ENCODE measurements around the gene CCSER1.
A peak's percentile ranks its signal among the peaks of the same experiment; 100 is the strongest.
"Not testable (repeated sequence)": the region's sequence is repeated elsewhere in the genome, so short reads cannot be mapped to it uniquely, and the experiment has no call there.

Gene CCSER1

DNA sequence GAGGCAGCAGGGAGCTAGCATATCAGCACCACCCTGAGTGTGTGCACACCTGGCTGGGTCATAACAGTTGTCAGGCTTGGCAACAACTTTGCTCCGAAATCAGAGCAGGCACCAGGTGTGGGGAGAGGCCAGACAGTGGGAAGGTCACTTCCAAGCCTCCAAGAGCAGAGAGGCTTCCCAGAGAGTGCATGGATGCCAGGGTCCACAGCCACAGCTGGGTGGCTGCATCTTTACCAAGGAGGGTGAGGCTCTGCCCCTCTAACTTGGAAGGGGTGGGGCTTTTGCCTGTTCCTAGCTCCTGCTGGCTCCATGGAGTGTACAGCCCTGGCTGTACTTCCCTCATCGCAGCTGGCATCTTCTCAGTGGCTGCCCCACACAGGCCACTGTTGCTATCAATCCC, 322.4 kb downstream of the CCSER1 start:
- FAIRE-seq = no peak

DNA sequence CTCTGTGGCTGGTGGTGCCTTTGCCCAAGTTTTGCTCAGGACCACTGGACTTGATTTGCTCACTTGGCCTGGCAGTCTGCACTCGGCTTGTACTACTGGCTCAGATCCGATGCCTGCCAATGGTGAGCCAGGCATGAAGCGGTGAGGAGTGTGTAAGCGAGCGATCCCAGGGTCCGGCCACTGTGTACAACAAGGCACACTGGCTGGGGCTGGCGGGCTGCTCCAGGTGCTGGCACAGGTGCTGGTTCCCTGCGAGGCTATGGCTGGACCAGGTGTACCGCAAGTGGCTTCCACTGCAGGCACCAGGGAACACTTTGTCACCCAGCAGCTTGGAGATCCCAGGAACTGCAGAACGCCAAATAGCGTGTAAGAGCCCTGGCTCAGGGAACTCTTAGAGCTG, 329.7 kb downstream of the CCSER1 start:
- FAIRE-seq = no peak

DNA sequence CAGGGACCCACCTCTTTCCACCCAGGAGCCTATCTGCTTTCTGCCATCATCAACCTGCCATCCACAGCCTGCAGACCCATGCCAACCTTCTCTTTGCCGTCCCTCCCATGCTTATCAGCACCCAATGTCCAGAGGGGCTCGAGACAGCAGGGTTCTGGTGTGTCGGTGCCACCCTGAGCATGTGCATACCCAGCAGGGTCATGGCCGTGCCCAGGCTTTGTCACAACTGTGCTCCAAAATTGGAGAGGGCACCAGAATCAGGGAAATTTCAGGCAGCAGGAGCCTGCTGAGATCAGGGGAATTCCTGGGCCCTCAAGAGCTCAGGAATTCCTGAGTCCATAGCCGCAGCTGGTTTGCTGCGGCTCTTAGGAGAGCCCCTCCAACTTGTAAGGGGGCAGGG, 330.6 kb downstream of the CCSER1 start:
- FAIRE-seq = no peak

DNA sequence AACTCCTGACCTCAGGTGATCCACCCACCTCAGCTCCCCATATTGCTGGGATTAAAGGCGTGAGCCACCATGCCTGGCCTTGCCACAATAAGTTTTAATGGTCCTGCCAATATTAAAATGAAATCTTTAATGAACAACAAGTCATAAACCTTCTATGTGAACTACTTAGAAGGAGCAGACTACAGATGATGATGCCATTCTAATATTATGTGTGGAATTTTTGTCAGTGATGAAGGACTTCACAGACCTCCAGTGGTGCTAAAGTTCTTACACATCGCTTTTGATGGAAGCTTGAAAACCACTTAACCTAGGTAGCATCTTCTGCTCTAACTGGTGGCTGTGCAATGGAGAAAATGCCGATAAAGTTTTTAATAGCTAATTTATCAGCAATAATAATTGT, 331.4 kb downstream of the CCSER1 start:
- no peak for FAIRE-seq

DNA sequence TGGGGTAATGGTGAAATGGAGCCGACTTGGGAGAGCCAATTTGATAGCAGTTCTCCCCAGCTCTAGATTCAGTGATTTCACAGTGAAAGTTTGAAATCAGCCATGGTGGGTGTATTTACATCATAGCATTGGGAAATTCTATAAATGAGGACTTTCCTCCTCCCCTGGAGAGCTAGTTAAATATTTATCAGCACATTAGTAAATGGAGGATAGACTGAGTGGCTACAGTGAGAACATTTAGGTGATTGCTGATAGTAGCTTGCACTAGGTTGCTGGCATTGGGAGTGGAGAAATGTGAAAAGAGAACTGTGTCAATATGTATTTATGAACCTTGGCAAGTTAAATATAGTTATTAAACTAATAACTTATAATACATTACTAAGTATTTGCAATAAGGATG, 347.3 kb downstream of the CCSER1 start:
- no peak for FAIRE-seq

DNA sequence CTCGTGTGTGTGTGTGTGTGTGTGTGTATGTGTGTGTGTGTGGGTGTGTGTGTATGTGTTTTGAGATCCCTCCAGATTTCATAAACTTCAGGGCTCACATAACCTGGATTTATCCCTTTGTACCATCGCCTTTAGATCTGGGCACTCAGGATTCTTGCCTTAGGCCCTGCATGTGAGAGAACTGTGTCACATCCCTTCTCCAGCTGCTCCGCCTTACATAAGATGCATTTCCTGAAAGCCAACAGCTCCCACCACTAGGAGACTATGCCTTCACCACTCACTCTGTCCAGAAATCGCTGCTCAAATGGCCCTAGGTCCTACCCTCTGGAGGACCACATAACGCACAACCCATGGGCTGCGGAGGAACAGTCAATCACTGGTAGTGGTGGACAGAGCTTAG, 348.8 kb downstream of the CCSER1 start:
- no peak for FAIRE-seq

DNA sequence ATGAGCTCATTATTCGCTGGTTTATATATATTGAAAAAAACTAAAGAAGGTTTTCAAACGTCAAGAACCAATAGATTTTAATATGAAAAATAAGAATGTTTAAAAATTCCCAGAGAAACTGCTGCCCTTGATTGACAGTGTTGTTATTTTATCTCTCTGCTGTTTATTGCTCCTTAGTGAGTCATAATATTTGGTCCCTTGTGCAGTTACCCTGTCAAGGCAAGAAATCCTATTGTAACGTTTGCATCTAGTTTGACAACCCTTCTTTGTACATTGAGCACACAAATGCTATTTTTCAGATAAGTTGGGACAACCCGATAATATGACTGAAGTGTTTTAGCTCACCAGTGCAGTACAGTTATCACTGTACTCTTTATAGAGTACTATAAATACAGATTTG, 349.4 kb downstream of the CCSER1 start:
- no peak for FAIRE-seq

DNA sequence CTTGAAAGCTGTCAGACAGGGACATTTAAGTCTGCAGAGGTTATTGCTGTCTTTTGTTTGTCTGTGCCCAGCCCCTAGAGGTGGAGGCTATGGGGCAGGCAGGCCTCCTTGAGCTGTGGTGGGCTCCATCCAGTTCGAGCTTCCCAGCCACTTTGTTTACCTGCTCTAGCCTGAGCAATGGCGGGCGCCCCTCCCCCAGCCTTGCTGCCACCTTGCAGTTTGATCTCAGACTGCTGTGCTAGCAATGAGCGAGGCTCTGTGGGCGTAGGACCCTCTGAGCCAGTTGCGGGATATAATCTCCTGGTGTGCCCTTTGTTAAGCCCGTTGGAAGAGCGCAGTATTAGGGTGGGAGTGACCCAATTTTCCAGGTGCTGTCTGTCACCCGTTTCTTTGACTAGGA, 357.7 kb downstream of the CCSER1 start:
- FAIRE-seq = not testable (repeated sequence)

DNA sequence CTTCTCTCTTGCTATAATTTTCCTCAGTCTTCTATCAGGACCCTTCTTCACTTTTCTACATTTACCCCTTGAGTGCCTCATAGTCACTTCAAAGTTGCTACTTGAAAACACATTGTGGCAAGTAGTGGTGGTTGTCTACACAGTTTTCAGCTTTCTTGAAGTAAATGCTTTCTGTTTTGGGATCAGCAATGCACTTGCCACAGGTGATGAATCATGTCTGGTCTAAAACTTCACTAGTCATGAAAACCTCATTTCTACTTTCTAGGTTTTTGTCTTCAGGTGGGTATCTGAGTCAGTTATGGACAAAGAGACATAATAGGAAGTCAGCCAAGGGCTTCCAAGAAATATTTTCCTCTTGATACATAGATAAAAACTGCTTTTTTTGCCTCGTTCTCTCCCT, 359.2 kb downstream of the CCSER1 start:
- no peak for FAIRE-seq

DNA sequence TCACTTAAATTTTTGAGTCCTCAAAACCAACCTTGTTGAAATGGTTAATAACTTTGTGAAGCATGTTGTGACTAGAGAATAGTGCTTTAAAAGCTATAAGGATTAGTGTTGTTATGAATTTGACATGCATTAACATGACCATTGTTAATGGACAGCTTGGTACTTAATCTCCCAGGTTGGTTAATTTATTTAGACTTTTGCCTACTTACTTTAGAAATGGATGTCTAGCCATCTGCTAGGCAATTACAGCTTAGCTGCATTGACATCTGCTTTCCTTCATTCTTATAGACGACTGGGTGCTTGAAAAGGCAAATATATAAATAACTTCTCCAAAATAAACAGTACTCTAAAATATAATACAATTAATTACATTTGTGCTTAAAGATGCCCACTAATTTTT, 368.0 kb downstream of the CCSER1 start:
- FAIRE-seq = no peak

DNA sequence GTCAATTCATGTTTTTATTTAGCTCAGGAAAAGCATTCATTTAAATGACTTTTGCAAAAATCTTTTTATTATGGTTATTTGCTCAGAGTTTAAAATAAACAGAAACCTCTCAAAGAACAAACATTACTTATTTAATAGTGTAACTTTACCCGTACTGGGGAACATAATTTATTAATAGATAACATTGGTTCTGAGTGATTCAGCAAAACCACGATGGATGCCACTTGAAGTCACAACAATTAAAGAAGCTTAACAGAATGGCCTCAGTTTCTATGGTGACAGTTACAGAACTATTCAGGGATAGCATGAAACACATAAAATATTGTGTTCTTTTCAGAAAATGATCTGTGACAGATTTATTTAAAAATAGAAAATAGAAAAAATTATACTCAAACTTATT, 368.7 kb downstream of the CCSER1 start:
- no peak for FAIRE-seq

DNA sequence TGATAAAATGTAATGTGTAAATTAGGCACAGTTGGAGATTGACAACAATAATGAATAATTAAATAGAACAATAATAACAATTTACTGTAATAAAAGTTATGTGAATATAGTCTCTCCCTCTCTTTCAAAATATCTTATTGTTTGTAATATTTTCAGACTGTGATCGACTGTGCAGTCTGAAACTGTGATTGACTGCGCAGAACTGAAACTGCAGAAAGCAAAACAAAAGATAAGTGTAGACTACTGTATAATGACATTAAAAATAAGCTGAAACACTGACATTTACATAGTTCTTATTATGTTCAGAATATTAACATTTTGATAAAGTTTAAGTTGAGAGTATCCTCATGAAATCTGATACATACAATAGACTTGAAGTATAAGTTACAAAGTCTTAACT, 371.0 kb downstream of the CCSER1 start:
- no peak for FAIRE-seq

DNA sequence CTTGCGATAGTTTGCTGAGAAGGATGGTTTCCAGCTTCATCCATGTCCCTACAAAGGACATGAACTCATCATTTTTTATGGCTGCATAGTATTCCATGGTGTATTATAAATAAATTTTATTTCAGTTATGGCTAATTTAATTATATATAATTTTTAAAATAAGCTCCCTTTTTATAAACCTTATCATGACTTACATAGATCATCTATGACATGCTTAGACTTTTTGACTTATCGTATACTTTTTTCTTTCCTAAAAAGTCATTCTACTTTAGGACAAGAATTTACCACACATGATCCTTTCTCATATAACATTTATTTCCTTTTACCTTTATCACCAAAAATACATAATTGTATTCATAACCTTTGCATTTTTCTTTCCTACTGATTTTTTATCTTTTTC, 376.5 kb downstream of the CCSER1 start:
- peak; percentile 14 for FAIRE-seq

DNA sequence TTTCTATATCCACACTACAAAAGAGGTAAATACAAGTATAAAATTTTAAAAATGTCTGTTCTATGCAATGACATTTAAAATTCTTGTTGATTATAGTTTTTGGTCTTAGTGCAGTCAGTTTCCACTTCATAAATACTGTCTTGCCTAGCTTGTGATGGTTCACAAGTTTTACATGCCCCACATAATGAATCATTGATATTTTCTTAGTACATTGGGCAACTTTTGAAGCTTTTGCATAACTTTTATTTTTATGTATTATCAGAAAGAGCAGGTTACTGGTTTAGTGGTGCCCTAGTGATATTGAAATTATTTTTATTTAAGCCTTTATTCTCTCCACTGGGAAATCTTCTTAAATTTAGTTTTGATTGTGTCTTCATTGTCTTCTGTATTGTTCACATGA, 388.0 kb downstream of the CCSER1 start:
- no peak for FAIRE-seq

DNA sequence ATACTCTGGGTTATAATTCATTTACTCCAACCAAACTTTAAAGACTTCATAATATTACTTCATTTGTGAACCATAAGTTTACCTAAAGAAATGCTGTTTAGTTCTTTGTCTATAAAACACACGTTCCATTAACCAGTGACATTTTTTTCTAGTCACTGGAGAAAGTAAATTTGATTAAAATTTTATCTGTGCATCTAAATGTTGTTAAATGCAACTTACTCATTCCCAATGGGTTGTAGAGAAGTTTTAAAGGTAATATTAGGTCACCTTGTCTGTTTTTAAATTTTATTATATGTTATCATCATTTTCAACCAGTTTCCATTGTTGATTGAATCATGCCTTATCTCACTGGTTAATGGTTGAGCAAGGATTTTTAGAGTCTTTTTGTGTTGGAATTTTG, 401.4 kb downstream of the CCSER1 start:
- no peak for FAIRE-seq

DNA sequence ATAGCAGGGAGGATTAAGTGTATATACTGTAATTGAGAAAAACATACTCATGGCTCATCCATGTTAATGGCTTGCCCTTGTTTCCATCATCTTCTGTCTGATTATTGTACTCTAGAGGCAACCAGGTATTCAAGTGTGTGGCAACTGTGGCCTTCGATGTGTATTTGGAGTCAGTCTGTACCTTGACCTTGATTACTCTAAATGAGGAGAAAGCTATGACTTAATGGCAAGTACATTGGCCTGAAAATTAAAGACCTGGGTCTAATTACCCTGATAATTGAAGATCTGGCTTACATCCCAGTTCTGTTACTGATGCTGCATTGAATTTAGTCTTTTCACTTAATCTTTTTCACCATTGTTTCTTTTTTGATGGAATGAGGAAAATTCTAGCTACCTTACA, 409.2 kb downstream of the CCSER1 start:
- FAIRE-seq = no peak

DNA sequence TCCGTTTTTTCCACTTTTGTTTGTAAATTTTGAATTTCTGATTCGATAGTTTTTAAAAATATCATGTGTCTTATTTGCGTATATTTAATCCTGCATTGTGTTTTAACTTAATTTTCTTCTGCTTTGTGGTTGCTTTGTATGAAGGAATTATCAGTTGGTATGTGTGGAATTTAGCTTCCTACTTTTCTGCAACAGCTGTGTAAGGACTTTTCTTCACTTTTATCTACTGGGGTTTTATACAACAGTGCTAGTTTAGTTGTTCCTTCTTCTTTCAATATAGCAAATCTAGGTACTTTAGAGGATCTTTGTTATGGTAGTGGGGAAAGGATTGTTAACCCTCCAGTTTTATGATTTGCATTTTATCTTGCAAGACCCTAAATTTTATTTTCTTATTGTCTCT, 410.3 kb downstream of the CCSER1 start:
- FAIRE-seq = no peak

DNA sequence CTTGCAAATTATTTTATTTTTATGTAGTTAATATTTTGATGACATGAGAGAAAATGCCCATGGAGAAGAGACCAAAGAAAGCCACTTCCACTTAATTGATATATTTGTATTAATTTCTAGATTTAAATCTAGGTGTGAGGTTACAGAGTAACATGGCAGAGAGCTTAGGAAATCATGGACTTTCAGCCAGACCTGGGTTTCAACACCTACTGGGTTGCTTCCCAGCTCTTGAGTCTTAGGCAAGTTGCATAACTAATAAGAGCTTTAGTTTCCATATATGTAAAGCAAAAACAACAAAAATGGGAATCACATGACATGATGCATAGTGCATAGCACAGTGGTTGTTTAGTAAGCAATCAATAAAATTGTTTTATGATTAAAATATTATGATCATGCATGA, 413.3 kb downstream of the CCSER1 start:
- FAIRE-seq = no peak

DNA sequence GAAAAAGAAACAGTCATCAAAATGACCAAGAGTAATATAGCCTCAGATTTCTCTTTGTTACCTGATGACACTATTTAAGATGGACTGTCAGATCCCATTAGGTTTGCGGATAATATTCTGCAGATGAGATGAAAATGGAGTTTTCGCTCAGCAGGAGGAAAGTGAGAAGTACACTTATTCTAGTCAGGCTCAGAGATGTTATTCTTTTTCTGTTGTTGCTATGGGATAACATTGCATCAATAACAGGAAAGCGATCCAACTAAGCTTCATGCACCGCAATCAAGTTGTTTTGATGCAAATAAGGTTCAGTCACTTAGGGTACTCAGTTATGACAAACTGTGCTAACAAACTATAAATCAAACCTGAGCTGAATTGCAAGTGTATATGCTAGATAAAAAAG, 415.0 kb downstream of the CCSER1 start:
- FAIRE-seq = no peak

DNA sequence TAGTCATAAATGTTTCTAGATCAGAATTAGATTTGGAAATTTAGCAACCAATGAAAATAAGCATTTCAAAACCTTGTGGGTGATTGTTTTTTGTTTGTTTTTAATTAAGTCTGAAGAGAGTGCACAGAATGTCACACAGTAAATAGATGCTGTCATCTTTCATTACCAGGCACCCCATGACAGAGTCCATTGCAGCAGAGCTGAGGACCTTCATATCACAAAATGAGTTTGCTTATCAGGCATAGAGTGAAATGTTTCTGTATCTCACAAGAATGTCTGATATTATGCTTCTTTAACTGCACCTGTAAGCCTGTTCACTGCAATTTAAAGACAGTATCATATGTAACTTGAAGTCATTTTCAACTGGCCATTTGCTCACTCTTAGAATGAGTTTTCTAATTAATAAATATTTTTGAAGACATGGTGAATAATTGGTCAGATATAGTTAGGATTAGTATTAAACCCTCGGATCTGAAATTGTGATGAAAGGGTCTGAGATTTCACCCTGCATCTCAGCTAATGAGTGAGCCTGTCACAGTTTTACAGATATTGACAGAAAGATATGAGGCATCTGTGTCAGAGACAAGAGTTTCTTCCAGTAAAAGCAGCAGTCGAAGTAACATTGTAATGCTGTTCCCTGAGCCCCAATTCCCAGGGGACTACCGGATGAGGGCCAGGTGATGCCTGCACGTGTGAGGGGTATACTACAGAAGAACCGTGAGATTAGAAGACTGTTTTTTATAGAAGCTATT, 416.4 kb downstream of the CCSER1 start:
- FAIRE-seq = no peak

DNA sequence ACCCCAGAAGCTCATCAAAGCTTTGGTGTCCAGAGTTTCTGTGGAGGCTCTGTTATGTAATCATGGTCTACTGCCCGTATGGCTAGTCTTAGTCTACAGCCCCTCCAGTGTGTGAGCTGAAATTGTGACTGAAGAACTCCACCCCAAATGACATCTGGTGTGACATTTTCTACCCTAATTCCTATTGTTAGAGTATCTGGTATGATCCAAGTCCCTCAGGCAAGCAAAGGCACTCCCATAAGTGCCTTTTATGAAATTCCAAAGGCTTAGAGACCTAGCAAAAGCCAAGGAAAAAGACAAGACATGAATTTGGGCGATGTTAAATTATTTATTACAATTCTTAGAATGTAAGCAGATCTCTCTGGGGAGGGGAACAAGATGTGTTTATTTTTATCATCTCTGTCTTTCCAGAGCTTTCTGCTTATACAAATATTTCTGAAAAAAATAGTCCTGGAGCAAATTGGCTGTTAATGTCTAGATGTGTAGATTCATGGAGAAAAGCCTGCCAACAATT, 417.4 kb downstream of the CCSER1 start:
- FAIRE-seq = no peak

DNA sequence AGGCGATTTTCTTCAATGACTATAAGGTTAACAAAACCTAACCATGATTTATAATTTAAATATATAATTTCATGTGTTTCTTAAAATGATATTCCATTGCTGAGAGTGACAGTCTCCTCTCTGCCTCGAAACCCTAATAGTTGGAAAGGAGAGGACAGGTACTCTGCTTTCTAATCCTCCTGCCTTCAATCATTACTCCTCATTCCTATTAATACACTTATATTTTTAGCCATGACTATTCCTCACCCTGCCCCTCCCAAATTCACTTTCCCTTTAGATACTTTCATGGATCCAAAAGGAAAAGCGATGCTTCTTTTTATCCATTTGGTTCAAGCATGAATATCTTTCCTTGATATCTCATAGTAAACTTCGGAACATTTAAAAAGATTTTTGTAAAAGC, 418.2 kb downstream of the CCSER1 start:
- no peak for FAIRE-seq

DNA sequence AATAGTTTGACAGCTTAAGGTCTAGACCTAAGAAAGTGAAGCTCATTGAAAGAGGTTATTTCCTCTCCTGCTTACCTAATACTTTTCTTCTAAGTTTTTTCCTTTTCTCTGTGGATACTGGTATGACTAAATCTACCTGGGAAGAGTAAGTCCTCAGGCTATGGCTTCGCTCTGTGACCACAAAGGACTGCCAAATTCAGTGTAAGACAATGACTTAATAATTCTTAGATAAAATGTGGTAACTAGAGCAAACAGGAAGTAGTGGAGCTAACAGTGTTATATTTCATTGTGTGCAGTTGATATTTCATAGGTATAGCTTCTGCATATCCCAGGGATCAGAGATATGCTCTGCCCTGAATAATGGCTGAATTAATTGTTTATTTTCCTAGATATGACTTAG, 418.9 kb downstream of the CCSER1 start:
- no peak for FAIRE-seq

DNA sequence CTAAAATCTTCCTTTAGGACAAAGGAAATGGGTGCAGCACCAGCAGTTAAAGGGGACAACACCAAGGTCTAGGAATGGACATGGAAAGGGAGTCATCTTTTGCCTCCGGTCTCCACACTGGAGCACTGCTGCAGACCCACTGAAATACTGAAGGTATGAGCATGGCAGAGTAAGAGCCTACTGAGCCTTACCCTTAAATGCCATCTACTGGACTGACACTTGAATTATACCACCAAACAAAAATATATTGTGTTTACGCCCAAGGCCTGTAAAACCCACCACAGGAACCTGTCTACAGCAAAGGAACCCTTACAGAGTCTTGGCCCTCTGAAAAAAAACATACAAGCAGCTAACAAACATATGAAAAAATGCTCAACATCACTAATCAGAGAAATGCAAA, 443.4 kb downstream of the CCSER1 start:
- FAIRE-seq = no peak

DNA sequence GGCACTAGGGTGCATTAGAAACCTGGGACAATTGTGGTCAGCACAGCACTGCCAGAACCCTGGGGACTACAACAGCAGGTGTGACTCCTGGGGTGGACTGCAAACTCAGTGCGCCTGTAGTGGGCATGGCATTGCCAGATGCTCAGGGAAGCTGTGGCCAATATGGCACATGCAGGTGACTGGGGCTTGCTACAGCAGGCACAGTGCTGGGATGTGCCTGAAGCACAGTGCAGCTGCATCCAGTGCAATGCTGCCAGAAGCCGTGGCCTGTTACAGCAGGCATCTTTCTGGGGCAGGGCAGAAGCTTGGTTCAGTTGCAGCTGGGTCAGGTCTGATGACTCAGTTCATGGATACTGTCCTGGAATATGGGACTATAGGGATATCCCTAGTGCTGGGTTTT, 445.8 kb downstream of the CCSER1 start:
- FAIRE-seq = no peak

All from A204.1 (cell line).